Spinal cord (tissue), 10 donors: ENCODE measurements around the gene TBC1D28. TPM values are rescaled to one million over a fixed set of nuclear protein-coding genes. Genes with fewer than 3 reads are reported as not detected.
"Not testable (repeated sequence)": the region's sequence is repeated elsewhere in the genome, so short reads cannot be mapped to it uniquely, and the experiment has no call there.

Source experiments
- DNase-seq, 6 donors: peaks; one replicate each; pipeline versions ENCODE4 v3.0.0 to v3.0.0-alpha.2; 2013 to 2015; ENCODE audit warnings: low spot score in 6 of 6, low read depth in 4 of 6
- H3K27ac ChIP-seq: one replicate; pipeline ENCODE4 v1.5.1; 2013; ENCODE audit warnings: low read depth, low read length, control low read depth
- H3K27me3 ChIP-seq: one replicate; pipeline ENCODE4 v1.6.1; 2013; ENCODE audit warnings: low read length; ENCODE audit not compliant: control insufficient read depth, insufficient read depth
- H3K36me3 ChIP-seq: one replicate; pipeline ENCODE4 v1.6.1; 2013; ENCODE audit warnings: low read length; ENCODE audit not compliant: control insufficient read depth, insufficient read depth
- H3K4me1 ChIP-seq: one replicate; pipeline ENCODE4 v1.6.1; 2013; ENCODE audit warnings: low read length; ENCODE audit not compliant: control insufficient read depth, insufficient read depth
- H3K4me3 ChIP-seq: one replicate; pipeline ENCODE4 v1.5.1; 2013; ENCODE audit warnings: low read depth, low read length, control low read depth
- H3K9me3 ChIP-seq: one replicate; pipeline ENCODE4 v1.6.1; 2013; ENCODE audit warnings: low read length; ENCODE audit not compliant: control insufficient read depth, insufficient read depth
- WGBS: methylation state at CpG from one replicate; pipeline ENCODE4 v1.1.5; 2013; ENCODE audit warnings: missing lambda C conversion rate; ENCODE audit not compliant: insufficient coverage; 5-methylcytosine and 5-hydroxymethylcytosine counted together
- long read RNA-seq, 4 donors: transcript quantifications; one replicate each; lab custom pipeline, GENCODE V29; 2026
- polyA plus RNA-seq, 2 donors: library from polyadenylated mRNA; unstranded; fragments of 120-200 nt; gene quantifications; one replicate each; pipeline ENCODE4 v1.2.1, GENCODE V29; 2013; ENCODE audit not compliant: insufficient read length in 2 of 2
- total RNA-seq, 2 donors: library from RNA; depleted of rRNA in 1 of 2; stranded (reverse); fragments of 120-200 nt in 1 of 2; fragments of >200 nt in 1 of 2; gene quantifications; one replicate each; pipeline versions ENCODE4 v1.2.3 to v1.2.4, GENCODE V29; 2013 to 2014
- donor health status: healthy.

TBC1D28 gene
- total RNA-seq (not detected), polyA plus RNA-seq (not detected)
- long read RNA-seq, donor 1, partial matches to known transcripts: 0 of 10 reads
- long read RNA-seq, donor 1, other reads (novel, unspliced or antisense): 10 of 10 reads
- long read RNA-seq, donor 2, partial matches to known transcripts: 0 of 7 reads
- long read RNA-seq, donor 2, other reads (novel, unspliced or antisense): 7 of 7 reads
- long read RNA-seq, donor 3: 0 reads
- long read RNA-seq, donor 4, partial matches to known transcripts: 15 of 61 reads
- long read RNA-seq, donor 4, other reads (novel, unspliced or antisense): 46 of 61 reads

- H3K4me1 ChIP-seq, H3K36me3 ChIP-seq, H3K4me3 ChIP-seq, H3K9me3 ChIP-seq, H3K27ac ChIP-seq, DNase-seq, H3K27me3 ChIP-seq: not testable (repeated sequence)
- 90% methylated on average over 8 of the region's 9 CpGs for WGBS
Measured at GRCh38 chr17:18644291-18644690, at the start of gene TBC1D28. TSS of gene TBC1D28 (minus strand) at chr17:18644391. CDS start at chr17:18641352, 3,039 bp downstream.

- no CpG with 5 or more reads among the region's 3 CpGs for WGBS
- DNase-seq: peak in 2 of 6 donors; percentile 5 to 25
- H3K27ac ChIP-seq: not testable (repeated sequence)
Measured at GRCh38 chr17:18682668-18683067, 38.5 kb upstream of the TBC1D28 start.

GRCh38 chr17:18681767-18682571 is 37.8 kb upstream of the TBC1D28 start, which contains the start of gene FOXO3B:
TSS of gene FOXO3B (minus strand) at chr17:18682314. CDS start at chr17:18681651, 663 bp downstream.
- WGBS: under 1% methylated on average over 36 of the region's 58 CpGs
- H3K27ac ChIP-seq: peak within 1 kb of the TSS; percentile 61
- H3K36me3 ChIP-seq, H3K4me1 ChIP-seq, H3K9me3 ChIP-seq, H3K27me3 ChIP-seq: not testable (repeated sequence)
- peak within 1 kb of the TSS; percentile 55 for H3K4me3 ChIP-seq
- peak; percentile 19 to 95 (median 74) for DNase-seq

More at GRCh38 chr17:18682668-18683067, 38.5 kb upstream of the TBC1D28 start:
- not testable (repeated sequence) for H3K4me1 ChIP-seq, H3K36me3 ChIP-seq, H3K9me3 ChIP-seq, H3K27me3 ChIP-seq
- peak overlapping the region; percentile 55 for H3K4me3 ChIP-seq

- not testable (repeated sequence) for H3K4me1 ChIP-seq, H3K27ac ChIP-seq, H3K9me3 ChIP-seq, H3K27me3 ChIP-seq, DNase-seq, H3K4me3 ChIP-seq
- 99% methylated on average over 13 of the region's 29 CpGs for WGBS
- H3K36me3 ChIP-seq: peaks cover 16% of the 10 kb centered on the region
Measured at GRCh38 chr17:18677381-18677780, 33.2 kb upstream of the TBC1D28 start.

GRCh38 chr17:18676928-18677327 is 32.7 kb upstream of the TBC1D28 start:
- 89% methylated on average over 1 of the region's 3 CpGs for WGBS
- H3K27me3 ChIP-seq, H3K9me3 ChIP-seq, H3K4me3 ChIP-seq, H3K4me1 ChIP-seq, H3K27ac ChIP-seq, DNase-seq: not testable (repeated sequence)
- peaks cover 21% of the 10 kb centered on the region for H3K36me3 ChIP-seq

GRCh38 chr17:18672395-18673227 is 28.4 kb upstream of the TBC1D28 start:
- peaks cover 35% of the 10 kb centered on the region for H3K36me3 ChIP-seq
- H3K4me3 ChIP-seq, H3K9me3 ChIP-seq, H3K27ac ChIP-seq, H3K4me1 ChIP-seq, DNase-seq, H3K27me3 ChIP-seq: not testable (repeated sequence)
- 93% methylated on average over 6 of the region's 102 CpGs for WGBS

- peaks cover 29% of the 10 kb centered on the region for H3K36me3 ChIP-seq
- not testable (repeated sequence) for H3K9me3 ChIP-seq, H3K4me1 ChIP-seq, H3K4me3 ChIP-seq, DNase-seq, H3K27ac ChIP-seq, H3K27me3 ChIP-seq
- 80% methylated on average over 1 of the region's 1 CpG for WGBS
Measured at GRCh38 chr17:18668625-18669024, 24.4 kb upstream of the TBC1D28 start.

GRCh38 chr17:18667535-18667934 is 23.3 kb upstream of the TBC1D28 start:
- not testable (repeated sequence) for DNase-seq
- WGBS: 100% methylated on average over 2 of the region's 3 CpGs

GRCh38 chr17:18666326-18666725 is 22.1 kb upstream of the TBC1D28 start:
- no CpG with 5 or more reads among the region's 2 CpGs for WGBS
- peaks cover 12% of the 10 kb centered on the region for H3K36me3 ChIP-seq
- H3K9me3 ChIP-seq, H3K4me1 ChIP-seq, H3K4me3 ChIP-seq, H3K27ac ChIP-seq, H3K27me3 ChIP-seq, DNase-seq: not testable (repeated sequence)

More at GRCh38 chr17:18667535-18667934, 23.3 kb upstream of the TBC1D28 start:
- H3K9me3 ChIP-seq, H3K27ac ChIP-seq, H3K4me1 ChIP-seq, H3K27me3 ChIP-seq, H3K4me3 ChIP-seq: not testable (repeated sequence)
- H3K36me3 ChIP-seq: peaks cover 22% of the 10 kb centered on the region
